Naive thymus-derived CD4-positive, alpha-beta T cell (primary cell): ENCODE data around the gene GNAT2. TPM values are rescaled to one million over a fixed set of nuclear protein-coding genes. Genes with fewer than 3 reads are reported as not detected.
A peak's percentile ranks its signal among the peaks of the same experiment; 100 is the strongest.

Experiments used
- ATAC-seq: fragments of 150-1000 bp; cut with Tn5 transposase; 2 replicates; pipeline ENCODE4 v1.10.0; 2021; ENCODE audit warnings: mild to moderate bottlenecking, moderate library complexity
- CTCF ChIA-PET: fragments of 350-600 bp; sonication (Branson Sonifier 250); formaldehyde crosslinking; loops from one replicate; lab custom pipeline; 2021; ENCODE audit warnings: antibody characterized with exemption; lab: Charles Lee
- POLR2A ChIA-PET: fragments of 350-600 bp; sonication (Branson Sonifier 250); formaldehyde crosslinking; loops from one replicate; lab custom pipeline; 2021; ENCODE audit warnings: antibody characterized with exemption, inconsistent platforms; lab: Charles Lee
- DNase-seq, 9 donors: peaks; one replicate each; pipeline versions ENCODE4 v3.0.0 to v3.0.0-alpha.2; 2020 to 2022; ENCODE audit warnings: mixed read lengths in 1 of 9
- H3K27ac ChIP-seq: one replicate; pipeline ENCODE4 v1.7.0; 2013; ENCODE audit warnings: mild to moderate bottlenecking, low read depth, low read length, moderate library complexity
- H3K27me3 ChIP-seq, 2 donors: one replicate each; pipeline ENCODE4 v1.7.0; 2013; ENCODE audit warnings: low read length in 2 of 2, mild to moderate bottlenecking in 2 of 2, moderate library complexity in 2 of 2; ENCODE audit not compliant: control insufficient read depth in 2 of 2, insufficient read depth in 2 of 2
- H3K36me3 ChIP-seq, 3 experiments: 1 replicate in 2 of 3; 2 replicates in 1 of 3; pipeline ENCODE4 v1.7.0; 2013; ENCODE audit warnings: low read length in 3 of 3, mild to moderate bottlenecking in 3 of 3, moderate library complexity in 1 of 3; ENCODE audit not compliant: insufficient read depth in 3 of 3, control insufficient read depth in 2 of 3
- H3K4me1 ChIP-seq, 2 donors: one replicate each; pipeline ENCODE4 v1.7.0; 2013; ENCODE audit warnings: low read length in 2 of 2, mild to moderate bottlenecking in 2 of 2, moderate library complexity in 1 of 2; ENCODE audit not compliant: control insufficient read depth in 2 of 2, insufficient read depth in 2 of 2
- H3K4me3 ChIP-seq: 2 replicates; pipeline ENCODE4 v1.7.0; 2013; ENCODE audit warnings: mild to moderate bottlenecking, low read length
- H3K9me3 ChIP-seq, 3 experiments: 1 replicate in 2 of 3; 2 replicates in 1 of 3; pipeline ENCODE4 v1.7.0; 2013; ENCODE audit warnings: low read length in 3 of 3; ENCODE audit not compliant: control insufficient read depth in 2 of 3
- H3K27ac Mint-ChIP-seq, 9 donors: one replicate each; pipeline ENCODE4 v1.8.0; 2020 to 2022; ENCODE audit warnings: mixed read lengths in 9 of 9, mild to moderate bottlenecking in 8 of 9, moderate library complexity in 5 of 9, inconsistent platforms in 2 of 9
- H3K27me3 Mint-ChIP-seq, 5 donors: one replicate each; pipeline ENCODE4 v1.8.0; 2021 to 2022; ENCODE audit warnings: mixed read lengths in 5 of 5, mild to moderate bottlenecking in 1 of 5
- H3K36me3 Mint-ChIP-seq, 5 donors: one replicate each; pipeline ENCODE4 v1.8.0; 2020 to 2022; ENCODE audit warnings: mixed read lengths in 5 of 5, mild to moderate bottlenecking in 3 of 5, inconsistent platforms in 1 of 5
- H3K4me1 Mint-ChIP-seq, 7 donors: one replicate each; pipeline ENCODE4 v1.8.0; 2020 to 2022; ENCODE audit warnings: mixed read lengths in 7 of 7, mild to moderate bottlenecking in 3 of 7, inconsistent platforms in 1 of 7
- H3K4me3 Mint-ChIP-seq, 10 donors: one replicate each; pipeline ENCODE4 v1.8.0; 2020 to 2022; ENCODE audit warnings: mild to moderate bottlenecking in 10 of 10, mixed read lengths in 10 of 10, moderate library complexity in 6 of 10, inconsistent platforms in 2 of 10
- H3K9me3 Mint-ChIP-seq, 11 donors: one replicate each; pipeline ENCODE4 v1.8.0; 2020 to 2022; ENCODE audit warnings: mixed read lengths in 11 of 11, mild to moderate bottlenecking in 4 of 11, inconsistent platforms in 1 of 11, moderate library complexity in 1 of 11
- intact Hi-C, 2 donors: fragments of 100-400 bp; cut with micrococcal nuclease; formaldehyde crosslinking; loops; one replicate each; pipeline ENCODE4 v1.15.1; 2023
- polyA plus RNA-seq, 2 donors: library from polyadenylated mRNA; unstranded; fragments of 300-500 nt; fragmentation: Illumina TruSeq; gene quantifications; one replicate each; pipeline ENCODE4 v1.2.3, GENCODE V29; 2021
- total RNA-seq, 6 experiments: library from RNA in 5 of 6; stranded (reverse) in 5 of 6; gene quantifications; 1 replicate in 5 of 6; 2 replicates in 1 of 6; pipeline ENCODE4 v1.2.3 and lab custom pipeline; 2021 to 2026

GNAT2 gene
- total RNA-seq (under 1 TPM in 1 of 5 experiments, not detected in 4; 0.39 TPM), polyA plus RNA-seq (not detected), total RNA-seq (lab: John Stamatoyannopoulos, UW) (not detected)

GRCh38 chr1:109619576-109620400, at the start of gene GNAT2, which contains the start of gene AMPD2:
TSS of gene GNAT2 (minus strand) at chr1:109619616. CDS start at chr1:109612870, 6,746 bp downstream.
TSS of gene AMPD2 (plus strand) at chr1:109619837. CDS start at chr1:109621176, 1,339 bp downstream.
- H3K9me3 Mint-ChIP-seq, result no peaks in the 10 kb centered on the region
- peak within 1 kb of the TSS; percentile 92 to 98 (median 96) for H3K27ac Mint-ChIP-seq
- H3K9me3 ChIP-seq, result no peaks in the 10 kb centered on the region
- CTCF ChIA-PET, result interaction anchor here (0.6 to 1.6 kb wide), 7 partner anchors 11 to 364 kb away, joined by 3 to 9 read pairs (median 3); partner anchors contain the start of genes AHCYL1, CYB561D1 and GNAI3
- no peaks in the 10 kb centered on the region for H3K27me3 Mint-ChIP-seq
- H3K4me3 ChIP-seq, result peak within 1 kb of the TSS; percentile 78
- no peaks in the 10 kb centered on the region for H3K27me3 ChIP-seq
- POLR2A ChIA-PET, result interaction anchor here (0.6 to 3.4 kb wide), 7 partner anchors 10 to 530 kb away, joined by 3 to 52 read pairs (median 4); partner anchors contain the start of genes ATXN7L2 and GNAI3
- intact Hi-C loops, result loop anchor here (1.0 to 5.0 kb wide), 10 partner anchors 48 to 407 kb away; partner anchors contain the start of genes PSMA5 (in 2 of the 2), AHCYL1 (in 1 of the 2), ATXN7L2 (in 1 of the 2) and CSF1 (in 1 of the 2)
- ATAC-seq (peak; percentile 58), DNase-seq (peak; percentile 41 to 85 (median 67))
- peaks cover 0 to 4% (median 0%) of the 10 kb centered on the region in 5 donors for H3K36me3 Mint-ChIP-seq
- peaks cover 46 to 74% (median 67%) of the 10 kb centered on the region in 7 donors for H3K4me1 Mint-ChIP-seq
- H3K36me3 ChIP-seq, result no peaks in the 10 kb centered on the region
- peak within 1 kb of the TSS; percentile 90 to 98 (median 94) for H3K4me3 Mint-ChIP-seq
- H3K4me1 ChIP-seq, result peaks cover 14 to 42% of the 10 kb centered on the region in 2 donors
- peak within 1 kb of the TSS; percentile 90 for H3K27ac ChIP-seq

- Mint-ChIP-seq H3K27me3 (no peaks in the 10 kb centered on the region), H3K36me3 (peaks cover 6 to 23% (median 10%) of the 10 kb centered on the region in 5 donors), H3K4me3 (peak overlapping the region; percentile 75 to 92 (median 84)), H3K9me3 (no peaks in the 10 kb centered on the region), H3K27ac (peak overlapping the region in 7 of 9 donors; percentile 60 to 90 (median 77)), H3K4me1 (peaks cover 17 to 30% (median 24%) of the 10 kb centered on the region in 7 donors)
- intact Hi-C loops, result loop anchor here (1.0 to 5.0 kb wide), 6 partner anchors 12 to 671 kb away; partner anchors contain the start of genes GSTM1 (in 1 of the 2), GSTM4 (in 1 of the 2) and RBM15 (in 1 of the 2)
- ATAC-seq (no peak), DNase-seq (no peak)
- peaks cover 0 to 11% of the 10 kb centered on the region in 2 donors for H3K4me1 ChIP-seq
- no peaks in the 10 kb centered on the region for H3K27me3 ChIP-seq
- CTCF ChIA-PET, result interaction anchor here (0.7 to 1.4 kb wide), 2 partner anchors 27 to 316 kb away, joined by 4 to 8 read pairs; partner anchors contain the start of gene AHCYL1
- H3K4me3 ChIP-seq, result peak overlapping the region; percentile 52
- H3K9me3 ChIP-seq, result no peaks in the 10 kb centered on the region
- H3K36me3 ChIP-seq, result no peaks in the 10 kb centered on the region
- POLR2A ChIA-PET, result no interaction called here
- peak overlapping the region; percentile 49 for H3K27ac ChIP-seq
Observed at GRCh38 chr1:109668123-109668775, 48.8 kb upstream of the GNAT2 start.

GRCh38 chr1:109667452-109668122, 48.2 kb upstream of the GNAT2 start, which contains the start of gene GSTM2:
TSS of gene GSTM2 (plus strand) at chr1:109668057. CDS start at chr1:109668116, 59 bp downstream.
- ChIA-PET POLR2A (interaction anchor here (0.6 to 0.7 kb wide), 2 partner anchors 12 to 135 kb away, joined by 3 to 5 read pairs; no protein-coding TSS in a partner anchor), CTCF (interaction anchor here (0.7 to 1.4 kb wide), 2 partner anchors 27 to 317 kb away, joined by 4 to 8 read pairs; partner anchors contain the start of gene AHCYL1)
- Mint-ChIP-seq H3K27me3 (no peaks in the 10 kb centered on the region), H3K27ac (peak within 1 kb of the TSS; percentile 38 to 90 (median 77)), H3K4me1 (peaks cover 17 to 30% (median 24%) of the 10 kb centered on the region in 7 donors), H3K4me3 (peak within 1 kb of the TSS; percentile 75 to 92 (median 84)), H3K9me3 (no peaks in the 10 kb centered on the region), H3K36me3 (peaks cover 6 to 19% (median 6%) of the 10 kb centered on the region in 5 donors)
- ATAC-seq, result peak; percentile 100
- Histone ChIP-seq H3K4me1 (peaks cover 0 to 11% of the 10 kb centered on the region in 2 donors), H3K27me3 (no peaks in the 10 kb centered on the region), H3K27ac (peak within 1 kb of the TSS; percentile 49), H3K4me3 (peak within 1 kb of the TSS; percentile 52), H3K9me3 (no peaks in the 10 kb centered on the region), H3K36me3 (no peaks in the 10 kb centered on the region)
- peak; percentile 49 to 87 (median 82) for DNase-seq
- intact Hi-C loops, result loop anchor here (1.0 to 5.0 kb wide), 9 partner anchors 11 to 671 kb away; partner anchors contain the start of genes AHCYL1 (in 1 of the 2), AMPD2 (in 1 of the 2), GNAI3 (in 1 of the 2) and GNAT2 (in 1 of the 2)

GRCh38 chr1:109664671-109665070, 45.3 kb upstream of the GNAT2 start:
- no peaks in the 10 kb centered on the region for H3K27me3 ChIP-seq
- H3K27ac ChIP-seq, result no peak overlapping the region
- ChIA-PET CTCF (no interaction called here), POLR2A (interaction anchor here (0.7 kb wide), 1 partner anchor 9 kb away, joined by 4 read pairs; the partner anchor contains the start of gene GSTM4)
- no peaks in the 10 kb centered on the region for H3K27me3 Mint-ChIP-seq
- H3K9me3 Mint-ChIP-seq, result no peaks in the 10 kb centered on the region
- H3K4me1 ChIP-seq, result peaks cover 0 to 11% of the 10 kb centered on the region in 2 donors
- H3K4me3 Mint-ChIP-seq, result no peak overlapping the region
- H3K4me3 ChIP-seq, result no peak overlapping the region
- H3K9me3 ChIP-seq, result no peaks in the 10 kb centered on the region
- intact Hi-C loops, result loop anchor here in 1 of 2 donors (5.0 kb wide), 1 partner anchor 43 kb away; no protein-coding TSS in a partner anchor
- H3K27ac Mint-ChIP-seq, result peak overlapping the region in 1 of 9 donors; percentile 17
- peaks cover 0 to 5% (median 0%) of the 10 kb centered on the region in 5 donors for H3K36me3 Mint-ChIP-seq
- no peaks in the 10 kb centered on the region for H3K36me3 ChIP-seq
- peaks cover 14 to 19% (median 15%) of the 10 kb centered on the region in 7 donors for H3K4me1 Mint-ChIP-seq
- ATAC-seq (no peak), DNase-seq (no peak)

- Histone ChIP-seq H3K4me1 (peaks cover 0 to 4% of the 10 kb centered on the region in 2 donors), H3K27me3 (no peaks in the 10 kb centered on the region), H3K36me3 (no peaks in the 10 kb centered on the region), H3K27ac (no peak overlapping the region), H3K9me3 (no peaks in the 10 kb centered on the region), H3K4me3 (no peak overlapping the region)
- intact Hi-C loops, result no loop called here
- Mint-ChIP-seq H3K36me3 (peaks cover 0 to 10% (median 0%) of the 10 kb centered on the region in 5 donors), H3K27me3 (no peaks in the 10 kb centered on the region), H3K4me1 (peaks cover 0 to 17% (median 12%) of the 10 kb centered on the region in 7 donors), H3K4me3 (no peak overlapping the region), H3K9me3 (no peaks in the 10 kb centered on the region), H3K27ac (peak overlapping the region in 2 of 9 donors; percentile 12 to 63)
- ChIA-PET POLR2A (interaction anchor here (1.1 kb wide), 1 partner anchor 10 kb away, joined by 3 read pairs; no protein-coding TSS in a partner anchor), CTCF (interaction anchor here (0.8 kb wide), 1 partner anchor 22 kb away, joined by 3 read pairs; no protein-coding TSS in a partner anchor)
- no peak for ATAC-seq
- no peak for DNase-seq
Observed at GRCh38 chr1:109661391-109661790, 42.0 kb upstream of the GNAT2 start.
